GM12892 (cell line): Measurements from ENCODE around the gene SLC2A6.

Experiments used
- POLR2A ChIP-seq: IDR thresholded peaks from 2 replicates; pipeline ENCODE4 v1.6.1; 2011; ENCODE audit warnings: low read depth, low read length, control low read depth
- POLR2AphosphoS5 ChIP-seq: IDR thresholded peaks from 2 replicates; pipeline ENCODE4 v1.6.1; 2011; ENCODE audit warnings: low read depth, low read length, control low read depth
- TAF1 ChIP-seq: IDR thresholded peaks from 2 replicates; pipeline ENCODE4 v1.6.1; 2011; ENCODE audit warnings: low read depth, mild to moderate bottlenecking, control low read depth, low read length, borderline replicate concordance

DNA sequence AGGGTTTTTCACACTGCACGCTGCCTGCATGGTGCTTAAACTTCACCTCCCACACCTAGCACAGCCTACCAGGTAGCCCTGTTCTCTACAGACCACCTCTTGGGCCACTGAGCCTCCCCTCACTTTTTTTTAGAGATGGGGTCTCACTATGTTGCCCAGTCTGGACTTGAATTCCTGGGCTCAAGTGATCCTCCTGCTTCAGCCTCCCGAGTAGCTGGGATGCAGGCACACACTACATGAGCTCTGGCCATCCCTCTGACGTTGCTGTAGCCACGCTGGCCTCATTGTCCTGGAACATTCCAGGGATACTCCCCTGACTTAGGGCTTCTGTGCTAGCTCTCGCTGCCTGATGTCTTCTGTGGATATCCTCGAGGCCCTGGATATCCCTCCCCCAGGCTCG is 26.3 kb downstream of the SLC2A6 start:
- TF ChIP-seq POLR2AphosphoS5, result no peak
- no peak for TF ChIP-seq POLR2A
- no peak for TF ChIP-seq TAF1
